ENCODE results near the gene POLD2.

DNA sequence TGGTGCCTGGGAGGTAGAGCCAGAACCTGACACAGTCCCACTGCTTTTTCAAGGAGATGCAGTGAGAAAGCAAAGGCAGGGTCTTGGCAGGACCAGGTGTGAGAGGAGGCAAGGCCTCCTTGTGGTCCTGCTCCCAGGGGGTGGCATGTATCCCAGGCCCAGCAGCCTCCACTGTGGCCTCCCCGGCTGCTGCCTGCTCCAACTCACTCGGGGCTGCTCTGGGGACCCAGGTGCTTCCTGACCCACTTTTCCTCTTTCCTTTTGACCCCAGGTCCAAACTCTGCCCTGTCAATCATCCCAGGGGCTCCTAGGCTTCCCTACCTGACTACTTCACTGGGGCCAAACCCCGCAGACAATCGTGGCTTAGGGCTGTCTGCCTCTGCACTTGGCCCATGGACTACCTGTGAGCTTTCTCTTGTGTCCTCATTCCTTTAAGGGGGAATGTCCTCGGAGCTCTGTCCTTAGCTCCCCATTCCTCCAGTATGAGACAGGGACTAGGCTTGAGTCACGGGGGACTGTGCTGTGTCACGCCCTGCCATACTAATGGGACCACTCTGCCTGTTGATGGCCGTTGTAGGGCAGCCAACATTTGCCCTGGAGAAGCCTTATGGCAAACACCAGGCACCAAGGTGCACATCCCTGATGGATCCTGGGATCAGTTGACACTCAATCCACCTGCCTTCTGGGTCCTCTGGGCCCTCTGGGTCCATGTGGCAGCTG lies 20.3 kb downstream of the POLD2 start:
- TF ChIP-seq, protein P1, sequence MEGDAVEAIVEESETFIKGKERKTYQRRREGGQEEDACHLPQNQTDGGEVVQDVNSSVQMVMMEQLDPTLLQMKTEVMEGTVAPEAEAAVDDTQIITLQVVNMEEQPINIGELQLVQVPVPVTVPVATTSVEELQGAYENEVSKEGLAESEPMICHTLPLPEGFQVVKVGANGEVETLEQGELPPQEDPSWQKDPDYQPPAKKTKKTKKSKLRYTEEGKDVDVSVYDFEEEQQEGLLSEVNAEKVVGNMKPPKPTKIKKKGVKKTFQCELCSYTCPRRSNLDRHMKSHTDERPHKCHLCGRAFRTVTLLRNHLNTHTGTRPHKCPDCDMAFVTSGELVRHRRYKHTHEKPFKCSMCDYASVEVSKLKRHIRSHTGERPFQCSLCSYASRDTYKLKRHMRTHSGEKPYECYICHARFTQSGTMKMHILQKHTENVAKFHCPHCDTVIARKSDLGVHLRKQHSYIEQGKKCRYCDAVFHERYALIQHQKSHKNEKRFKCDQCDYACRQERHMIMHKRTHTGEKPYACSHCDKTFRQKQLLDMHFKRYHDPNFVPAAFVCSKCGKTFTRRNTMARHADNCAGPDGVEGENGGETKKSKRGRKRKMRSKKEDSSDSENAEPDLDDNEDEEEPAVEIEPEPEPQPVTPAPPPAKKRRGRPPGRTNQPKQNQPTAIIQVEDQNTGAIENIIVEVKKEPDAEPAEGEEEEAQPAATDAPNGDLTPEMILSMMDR (conservative IDR thresholded peaks at IDR 0.05 in 1 of 2, IDR thresholded peaks at IDR 0.05 in 1 of 2; ENCODE audit: extremely low read depth in 1 of 2, insufficient read depth in 1 of 2, low read depth in 1 of 2, low read length in 2 of 2), result no peak
- TF ChIP-seq EZH2 (IDR thresholded peaks at IDR 0.05; ENCODE audit: borderline replicate concordance, low read length), result no peak

Measured in mammary epithelial cell (primary cell).